Astrocyte (in vitro differentiated cells and primary cell): ENCODE results near the gene HSPA1A.

Experiments used
- EZH2 ChIP-seq: IDR thresholded peaks from 2 replicates; pipeline ENCODE4 v1.6.1; 2012; ENCODE audit warnings: mild to moderate bottlenecking, low read length, inconsistent platforms; ENCODE audit not compliant: insufficient read depth
- TF ChIP-seq, protein P1 (sequence below): IDR thresholded peaks from 2 replicates; pipeline ENCODE4 v1.5.1; 2011; ENCODE audit warnings: low read depth, mild to moderate bottlenecking, inconsistent platforms, low read length, moderate library complexity; ENCODE audit not compliant: insufficient read depth

DNA sequence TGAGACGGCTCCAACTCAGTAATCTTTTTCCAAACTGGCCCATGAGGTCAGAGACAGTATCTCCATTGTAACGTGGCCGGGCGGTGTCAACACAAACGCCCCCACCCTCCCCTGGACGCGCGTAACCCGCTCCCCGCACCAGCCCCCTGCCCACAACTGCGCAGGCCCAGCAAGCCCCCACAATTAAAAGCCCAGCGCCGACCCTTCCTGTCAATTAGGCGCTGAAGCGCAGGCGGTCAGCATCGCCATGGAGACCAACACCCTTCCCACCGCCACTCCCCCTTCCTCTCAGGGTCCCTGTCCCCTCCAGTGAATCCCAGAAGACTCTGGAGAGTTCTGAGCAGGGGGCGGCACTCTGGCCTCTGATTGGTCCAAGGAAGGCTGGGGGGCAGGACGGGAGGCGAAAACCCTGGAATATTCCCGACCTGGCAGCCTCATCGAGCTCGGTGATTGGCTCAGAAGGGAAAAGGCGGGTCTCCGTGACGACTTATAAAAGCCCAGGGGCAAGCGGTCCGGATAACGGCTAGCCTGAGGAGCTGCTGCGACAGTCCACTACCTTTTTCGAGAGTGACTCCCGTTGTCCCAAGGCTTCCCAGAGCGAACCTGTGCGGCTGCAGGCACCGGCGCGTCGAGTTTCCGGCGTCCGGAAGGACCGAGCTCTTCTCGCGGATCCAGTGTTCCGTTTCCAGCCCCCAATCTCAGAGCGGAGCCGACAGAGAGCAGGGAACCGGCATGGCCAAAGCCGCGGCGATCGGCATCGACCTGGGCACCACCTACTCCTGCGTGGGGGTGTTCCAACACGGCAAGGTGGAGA, at the start of gene HSPA1A, which contains the start of gene HSPA1L:
- TF ChIP-seq, protein P1, sequence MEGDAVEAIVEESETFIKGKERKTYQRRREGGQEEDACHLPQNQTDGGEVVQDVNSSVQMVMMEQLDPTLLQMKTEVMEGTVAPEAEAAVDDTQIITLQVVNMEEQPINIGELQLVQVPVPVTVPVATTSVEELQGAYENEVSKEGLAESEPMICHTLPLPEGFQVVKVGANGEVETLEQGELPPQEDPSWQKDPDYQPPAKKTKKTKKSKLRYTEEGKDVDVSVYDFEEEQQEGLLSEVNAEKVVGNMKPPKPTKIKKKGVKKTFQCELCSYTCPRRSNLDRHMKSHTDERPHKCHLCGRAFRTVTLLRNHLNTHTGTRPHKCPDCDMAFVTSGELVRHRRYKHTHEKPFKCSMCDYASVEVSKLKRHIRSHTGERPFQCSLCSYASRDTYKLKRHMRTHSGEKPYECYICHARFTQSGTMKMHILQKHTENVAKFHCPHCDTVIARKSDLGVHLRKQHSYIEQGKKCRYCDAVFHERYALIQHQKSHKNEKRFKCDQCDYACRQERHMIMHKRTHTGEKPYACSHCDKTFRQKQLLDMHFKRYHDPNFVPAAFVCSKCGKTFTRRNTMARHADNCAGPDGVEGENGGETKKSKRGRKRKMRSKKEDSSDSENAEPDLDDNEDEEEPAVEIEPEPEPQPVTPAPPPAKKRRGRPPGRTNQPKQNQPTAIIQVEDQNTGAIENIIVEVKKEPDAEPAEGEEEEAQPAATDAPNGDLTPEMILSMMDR, result no peak
- TF ChIP-seq EZH2, result no peak
